Activated CD8-positive, alpha-beta memory T cell treated with anti-CD3 and anti-CD28 coated beads for 36 hours (primary cell): Measurements from ENCODE around the gene RTN4R. TPM values are rescaled to one million over a fixed set of nuclear protein-coding genes. Genes with fewer than 3 reads are reported as not detected.

ENCODE experiments used
- CTCF ChIA-PET: fragments of 350-600 bp; sonication (Branson Sonifier 250); formaldehyde crosslinking; loops from one replicate; lab custom pipeline; 2021; ENCODE audit warnings: antibody characterized with exemption; lab: Charles Lee
- POLR2A ChIA-PET: fragments of 350-600 bp; sonication (Branson Sonifier 250); formaldehyde crosslinking; loops from one replicate; lab custom pipeline; 2021; ENCODE audit warnings: antibody characterized with exemption; lab: Charles Lee
- total RNA-seq, 2 experiments: library from RNA; stranded (reverse); gene quantifications; one replicate each; pipeline ENCODE4 v1.2.3, GENCODE V29; 2021

RTN4R gene
- total RNA-seq, 2 experiments from 2014 or later: 2.3 to 2.4 TPM

DNA sequence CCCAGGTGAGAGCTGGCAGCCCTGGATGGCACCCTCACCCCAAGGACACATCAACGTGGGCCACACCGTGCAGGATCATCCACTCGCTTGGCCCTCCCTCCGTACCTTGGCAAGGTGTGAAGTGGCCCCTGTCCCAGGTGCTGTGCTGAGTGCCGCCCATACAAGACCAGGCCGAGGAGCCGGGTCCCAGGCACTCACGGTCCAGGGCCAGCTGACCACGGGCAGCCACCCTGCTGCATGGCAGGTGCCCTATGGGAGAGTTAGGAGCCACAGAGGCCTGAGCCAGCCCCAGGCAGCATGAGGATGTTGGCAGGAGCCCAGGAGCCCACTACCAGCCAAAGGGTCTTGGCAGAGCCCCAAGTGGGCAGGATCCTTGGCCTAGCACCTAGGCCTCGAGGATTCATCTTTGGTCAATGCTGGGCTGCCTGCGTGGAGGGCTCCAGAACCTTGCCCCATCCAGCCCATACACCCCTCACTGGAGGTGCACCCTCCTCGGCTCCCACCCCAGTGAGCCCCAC lies 19.6 kb downstream of the RTN4R start:
- CTCF ChIA-PET: interaction anchor here (1.2 kb wide), 1 partner anchor 10 kb away, joined by 3 read pairs; no protein-coding TSS in a partner anchor
- POLR2A ChIA-PET: no interaction called here

DNA sequence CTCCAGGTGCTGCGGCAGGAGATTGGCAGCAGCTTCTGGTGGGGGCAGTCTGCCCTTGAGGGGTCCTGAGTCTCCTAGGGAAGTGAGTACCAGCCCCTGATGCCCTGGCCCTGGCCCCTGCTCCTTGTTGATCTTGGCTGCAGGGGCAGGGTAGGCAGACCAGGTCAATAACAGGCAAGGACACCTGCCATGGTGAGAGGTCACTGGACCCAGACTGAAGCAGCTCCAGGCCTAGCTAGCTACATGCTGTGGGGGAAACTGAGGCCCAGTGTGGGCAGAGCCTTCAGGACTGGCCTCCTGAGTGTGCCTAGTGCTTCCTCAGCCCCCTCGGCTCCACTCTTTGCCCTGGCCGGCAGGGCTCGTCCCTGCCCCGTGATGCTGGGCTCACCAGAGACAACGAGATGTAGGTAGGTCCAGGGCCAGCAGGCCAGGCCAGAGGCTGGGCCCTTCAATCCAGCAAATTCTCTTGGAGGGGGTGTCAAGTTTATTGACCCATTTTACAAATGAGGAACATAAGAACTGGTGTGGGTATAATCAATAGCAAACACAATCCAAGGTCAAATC lies 20.4 kb downstream of the RTN4R start:
- POLR2A ChIA-PET: interaction anchor here (0.9 kb wide), 1 partner anchor 10 kb away, joined by 3 read pairs; no protein-coding TSS in a partner anchor
- CTCF ChIA-PET: interaction anchor here (1.1 to 1.2 kb wide), 2 partner anchors 9 to 91 kb away, joined by 3 read pairs; no protein-coding TSS in a partner anchor

DNA sequence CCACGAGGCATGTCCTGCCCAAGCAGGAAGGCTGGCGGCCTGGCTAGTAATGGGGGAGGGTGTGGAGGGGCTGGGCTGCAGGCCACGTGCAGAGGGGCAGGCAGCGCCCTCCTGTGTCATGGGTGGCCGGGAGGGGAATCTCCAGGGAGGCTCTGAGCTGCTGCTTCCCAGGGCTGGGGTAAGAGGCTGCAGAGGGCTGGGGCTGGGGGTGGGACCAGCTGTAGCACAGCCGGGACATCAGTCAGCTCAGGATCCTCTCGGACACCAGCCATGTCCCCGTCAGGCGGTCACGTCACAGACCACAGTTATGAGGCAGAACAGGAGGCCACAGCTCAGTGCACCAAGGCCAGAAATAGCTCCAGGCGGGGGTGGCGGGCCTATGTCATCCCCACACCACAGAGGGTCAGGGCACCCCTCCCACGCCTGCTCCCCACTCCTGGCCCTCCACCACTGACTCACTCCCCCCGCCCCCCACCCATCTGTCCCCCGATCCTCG lies 21.1 kb downstream of the RTN4R start:
- ChIA-PET CTCF (interaction anchor here (1.1 kb wide), 1 partner anchor 90 kb away, joined by 3 read pairs; no protein-coding TSS in a partner anchor), POLR2A (interaction anchor here (0.9 kb wide), 1 partner anchor 9 kb away, joined by 3 read pairs; no protein-coding TSS in a partner anchor)

DNA sequence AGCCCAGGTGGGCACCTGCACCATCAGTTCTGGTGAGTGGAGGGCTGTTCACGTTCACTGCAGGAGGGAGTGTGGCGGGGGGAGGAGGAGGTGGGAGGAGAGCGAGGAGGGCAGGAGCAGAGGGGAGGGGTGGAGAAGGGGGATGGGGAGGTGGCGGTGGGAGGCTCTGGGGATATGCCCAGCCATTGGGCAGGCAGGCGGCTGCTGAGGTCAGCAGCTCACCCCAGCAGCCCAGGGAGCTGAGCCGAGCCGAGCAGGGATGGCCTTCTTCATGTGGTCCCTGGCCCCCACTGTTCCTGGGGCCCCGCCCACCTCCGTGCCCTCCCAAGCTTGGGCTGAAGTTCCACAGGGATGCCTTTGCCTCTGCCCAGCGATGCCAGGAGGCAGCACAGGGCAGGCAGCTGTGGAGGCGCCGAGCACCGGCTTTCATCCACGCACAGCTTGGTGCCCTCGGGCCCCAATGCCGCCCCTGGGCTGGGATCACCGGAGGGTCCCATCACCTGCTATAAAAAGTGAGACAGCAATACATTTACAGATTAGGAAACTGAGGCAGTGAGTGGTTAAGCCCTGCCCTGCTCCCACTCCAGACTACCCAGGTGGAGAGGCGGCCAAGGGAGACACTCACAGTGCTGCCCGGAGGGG lies 21.6 kb downstream of the RTN4R start:
- ChIA-PET CTCF (interaction anchor here (1.1 to 1.2 kb wide), 2 partner anchors 37 to 89 kb away, joined by 3 read pairs; no protein-coding TSS in a partner anchor), POLR2A (interaction anchor here (0.9 kb wide), 1 partner anchor 9 kb away, joined by 3 read pairs; no protein-coding TSS in a partner anchor)

GRCh38 chr22:20245577-20246367 lies 22.3 kb downstream of the RTN4R start:
- POLR2A ChIA-PET: no interaction called here
- CTCF ChIA-PET: interaction anchor here (1.2 kb wide), 1 partner anchor 38 kb away, joined by 3 read pairs; no protein-coding TSS in a partner anchor

- ChIA-PET CTCF (interaction anchor here (1.2 kb wide), 1 partner anchor 39 kb away, joined by 3 read pairs; no protein-coding TSS in a partner anchor), POLR2A (no interaction called here)
These were observed 23.2 kb downstream of the RTN4R start for GRCh38 chr22:20244691-20245576.

GRCh38 chr22:20244250-20244648 lies 23.9 kb downstream of the RTN4R start:
- POLR2A ChIA-PET: interaction anchor here (0.6 kb wide), 1 partner anchor 120 kb away, joined by 3 read pairs; no protein-coding TSS in a partner anchor
- CTCF ChIA-PET: interaction anchor here (0.7 kb wide), 1 partner anchor 87 kb away, joined by 3 read pairs; no protein-coding TSS in a partner anchor

- POLR2A ChIA-PET: interaction anchor here (0.6 kb wide), 1 partner anchor 120 kb away, joined by 3 read pairs; no protein-coding TSS in a partner anchor
- CTCF ChIA-PET: interaction anchor here (0.5 to 0.7 kb wide), 2 partner anchors 86 to 516 kb away, joined by 3 to 4 read pairs; no protein-coding TSS in a partner anchor
These were observed 24.4 kb downstream of the RTN4R start for GRCh38 chr22:20243537-20244249.

DNA sequence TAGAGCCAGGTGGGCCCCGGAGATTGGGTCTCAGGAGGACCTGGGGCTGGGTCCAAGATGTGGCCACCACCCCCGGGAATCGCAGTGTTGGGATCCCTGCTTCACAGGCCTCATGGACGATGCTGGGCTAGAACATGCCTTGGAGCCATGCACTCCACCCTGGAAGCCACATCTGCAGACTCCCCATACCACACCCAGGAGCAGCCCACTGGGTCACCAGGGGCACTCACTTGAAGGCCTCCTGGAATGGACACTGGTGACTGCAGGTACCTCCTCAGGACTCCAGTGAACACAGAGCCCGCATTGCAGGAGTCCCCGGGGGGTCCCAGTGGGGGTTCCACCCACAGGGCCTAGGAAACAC lies 25.0 kb downstream of the RTN4R start:
- CTCF ChIA-PET: interaction anchor here (0.5 kb wide), 1 partner anchor 516 kb away, joined by 4 read pairs; no protein-coding TSS in a partner anchor

DNA sequence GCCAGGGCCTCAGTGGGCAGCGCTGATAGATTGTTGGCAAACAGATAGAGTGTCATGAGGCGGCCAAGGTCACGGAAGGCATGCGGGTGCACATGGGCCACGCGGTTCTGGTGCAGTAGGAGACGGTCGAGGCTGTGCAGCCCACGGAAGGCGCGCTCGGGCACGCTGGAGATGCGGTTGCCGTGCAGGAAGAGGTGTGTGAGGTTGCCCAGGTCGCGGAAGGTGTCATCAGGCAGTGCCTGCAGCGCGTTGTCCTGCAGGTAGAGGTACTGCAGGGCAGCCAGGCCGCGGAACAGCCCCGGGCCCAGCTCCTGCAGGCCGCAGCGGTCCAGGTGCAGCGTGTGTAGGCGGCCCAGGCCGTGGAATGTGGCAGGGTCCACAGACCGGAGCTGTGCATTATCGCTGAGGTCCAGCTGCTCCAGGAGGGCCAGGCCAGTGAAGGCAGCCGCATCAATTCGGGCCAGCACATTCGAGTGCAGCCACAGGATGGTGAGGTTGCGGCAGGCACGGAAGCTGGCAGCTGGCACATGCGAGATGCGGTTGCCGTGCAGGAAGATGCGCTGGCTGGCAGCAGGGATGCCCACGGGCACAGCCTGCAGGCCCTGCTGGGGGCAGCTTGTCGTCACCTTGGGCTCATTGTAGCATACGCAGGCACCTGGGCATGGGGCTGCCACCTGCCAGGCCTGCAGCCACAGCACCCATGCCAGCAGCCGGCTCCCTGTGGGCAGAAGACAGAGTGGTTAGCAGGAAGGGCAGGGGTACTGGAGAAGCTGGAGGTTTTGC lies 25.5 kb downstream of the RTN4R start:
- CTCF ChIA-PET: no interaction called here
- POLR2A ChIA-PET: no interaction called here

More for the DNA sequence above, 25.0 kb downstream of the RTN4R start:
- POLR2A ChIA-PET: no interaction called here

DNA sequence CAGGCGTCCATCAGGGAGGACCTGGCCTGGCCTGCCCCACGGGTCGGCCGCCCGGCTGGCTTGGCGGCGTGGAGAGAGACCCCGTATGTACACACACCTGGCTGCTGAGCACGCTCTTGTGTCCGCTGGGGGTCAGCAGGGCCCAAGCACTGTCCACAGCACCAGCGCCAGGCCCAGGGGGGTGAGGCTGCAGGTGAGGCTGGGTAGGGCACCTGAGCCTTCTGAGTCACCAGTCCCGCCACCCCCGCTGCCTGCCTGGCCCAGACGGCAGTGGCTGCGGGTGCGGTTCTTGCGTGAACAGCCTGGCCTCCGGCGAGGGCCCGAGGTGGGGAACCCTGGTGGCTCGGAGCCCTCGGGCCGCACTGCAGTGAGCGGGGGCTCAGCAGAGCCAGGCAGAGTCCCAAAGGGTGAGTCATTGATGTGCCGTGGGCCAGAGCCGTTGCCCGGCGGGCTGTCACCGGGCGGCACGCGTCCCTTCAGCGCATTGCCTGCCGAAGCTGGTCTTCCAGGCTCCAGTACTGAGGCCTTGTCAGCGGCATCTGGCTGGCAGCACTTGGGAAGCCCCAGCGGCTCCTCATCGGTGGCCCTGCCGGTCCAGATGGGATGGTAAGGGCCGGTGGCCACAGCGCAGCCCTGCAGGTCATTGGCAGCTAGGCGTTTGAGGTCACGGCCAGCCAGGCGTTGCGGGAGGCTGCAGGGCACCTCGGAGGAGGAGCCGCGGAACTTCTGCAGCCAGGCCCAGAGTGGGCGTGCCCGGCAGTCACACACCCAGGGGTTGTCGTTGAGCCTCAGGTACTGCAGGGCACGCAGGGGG lies 26.3 kb downstream of the RTN4R start:
- CTCF ChIA-PET: no interaction called here
- POLR2A ChIA-PET: no interaction called here

DNA sequence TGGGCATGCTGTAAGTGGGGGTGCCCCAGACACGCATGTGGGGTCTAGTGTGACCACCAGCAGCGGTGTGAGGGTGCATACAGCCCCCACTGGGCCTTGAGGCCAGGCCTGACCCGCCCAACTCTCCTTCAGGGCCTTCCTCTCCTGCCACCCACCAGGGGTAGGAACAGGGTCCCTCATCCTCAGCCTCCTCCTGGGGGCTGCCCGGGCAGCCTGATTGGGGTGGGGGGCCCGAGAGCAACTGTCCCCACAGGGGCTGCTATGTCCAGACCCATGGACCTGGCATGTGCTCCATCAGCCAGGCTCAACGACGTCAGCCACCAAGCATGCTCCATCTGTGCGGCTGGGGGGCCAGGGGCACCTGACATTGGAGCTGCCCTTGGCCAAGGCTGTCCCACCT lies 27.2 kb downstream of the RTN4R start:
- CTCF ChIA-PET: no interaction called here
- POLR2A ChIA-PET: no interaction called here

DNA sequence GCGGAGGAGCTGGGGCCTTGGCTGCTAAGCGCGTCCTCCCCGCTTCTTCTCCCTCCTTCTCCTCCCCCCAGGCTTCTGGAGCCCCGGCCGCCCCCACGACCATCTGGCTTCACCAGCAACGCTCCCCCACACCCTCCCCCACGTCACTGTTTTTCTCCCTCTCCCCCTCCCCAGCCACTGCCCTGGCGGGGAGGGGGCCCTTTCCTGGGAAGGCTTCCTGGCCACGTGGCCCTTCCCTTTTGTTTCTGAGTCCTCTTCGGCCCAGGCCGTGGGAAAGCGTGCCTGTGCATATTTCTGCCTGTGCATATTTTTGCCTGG lies 27.7 kb downstream of the RTN4R start:
- CTCF ChIA-PET: no interaction called here
- POLR2A ChIA-PET: no interaction called here

- ChIA-PET POLR2A (no interaction called here), CTCF (no interaction called here)
These were observed 28.3 kb downstream of the RTN4R start for GRCh38 chr22:20239676-20240446.
